Stimulated activated CD4-positive, alpha-beta T cell treated with anti-CD3 and anti-CD28 coated beads, Interleukin-15, amount 100 ng/mL, for 24 hours (primary cell): Measurements from ENCODE around the gene C1orf226.
"Not testable (repeated sequence)": the region's sequence is repeated elsewhere in the genome, so short reads cannot be mapped to it uniquely, and the experiment has no call there.

Experiments
- DNase-seq: peaks from one replicate; pipeline ENCODE4 v3.0.0-alpha.2; 2020

The C1orf226 gene

DNA sequence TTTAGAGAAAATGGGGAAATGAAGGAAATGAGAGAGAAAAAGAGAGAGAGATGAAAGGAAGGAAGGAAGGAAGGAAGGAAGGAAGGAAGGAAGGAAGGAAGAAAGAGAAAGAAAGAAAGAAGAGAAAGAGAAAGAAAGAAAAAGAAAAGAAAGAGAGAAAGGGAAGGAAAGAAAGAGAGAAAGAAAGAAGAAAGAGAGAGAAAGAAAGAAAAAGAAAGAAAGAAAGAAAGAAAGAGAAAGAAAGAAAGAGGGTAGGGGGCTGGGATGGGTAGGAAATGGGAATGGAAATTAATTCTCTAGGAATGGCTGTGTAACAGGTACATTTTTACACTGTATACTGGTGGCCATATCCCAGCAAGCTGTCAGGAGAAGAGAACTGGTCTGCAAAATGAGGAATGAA is 34.7 kb downstream of the C1orf226 start:
- no peak for DNase-seq

DNA sequence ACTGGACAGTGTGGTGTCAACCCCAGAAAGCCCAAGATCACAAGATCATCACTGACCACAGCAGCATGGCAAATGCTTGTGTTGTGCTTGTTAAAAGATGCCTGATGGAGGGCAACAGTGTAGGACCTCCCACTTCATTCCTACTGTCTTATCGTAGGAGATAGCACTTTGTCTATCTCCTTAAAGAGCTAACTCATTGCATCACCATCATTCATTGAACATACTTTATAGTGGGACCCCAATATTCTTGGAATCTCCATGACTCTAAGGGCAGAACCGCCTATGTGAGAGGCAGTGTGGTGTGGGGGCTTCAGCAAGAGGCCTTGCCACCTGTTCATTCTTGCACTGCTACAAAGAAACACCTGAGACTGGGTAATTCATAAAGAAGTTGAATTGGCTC is 35.4 kb downstream of the C1orf226 start:
- no peak for DNase-seq

DNA sequence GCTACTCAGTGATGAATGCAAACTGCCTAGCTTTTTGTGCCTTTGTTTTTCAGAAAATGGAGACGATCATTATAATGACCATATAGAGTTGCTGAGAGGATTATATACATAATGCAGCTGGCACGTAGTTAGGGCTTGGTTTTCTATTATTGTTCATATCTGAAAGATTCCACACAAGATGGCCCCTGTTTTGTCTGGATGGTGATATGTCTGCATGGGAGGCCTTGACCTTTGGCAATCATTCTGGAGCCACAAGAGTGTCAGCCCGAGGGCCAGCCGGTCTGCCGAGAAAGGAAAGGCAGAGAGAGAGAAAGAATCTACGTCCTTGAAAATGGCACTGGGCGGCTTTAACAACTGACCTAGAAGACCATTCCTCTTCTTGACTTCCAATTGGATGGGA is 36.1 kb downstream of the C1orf226 start:
- no peak for DNase-seq

DNA sequence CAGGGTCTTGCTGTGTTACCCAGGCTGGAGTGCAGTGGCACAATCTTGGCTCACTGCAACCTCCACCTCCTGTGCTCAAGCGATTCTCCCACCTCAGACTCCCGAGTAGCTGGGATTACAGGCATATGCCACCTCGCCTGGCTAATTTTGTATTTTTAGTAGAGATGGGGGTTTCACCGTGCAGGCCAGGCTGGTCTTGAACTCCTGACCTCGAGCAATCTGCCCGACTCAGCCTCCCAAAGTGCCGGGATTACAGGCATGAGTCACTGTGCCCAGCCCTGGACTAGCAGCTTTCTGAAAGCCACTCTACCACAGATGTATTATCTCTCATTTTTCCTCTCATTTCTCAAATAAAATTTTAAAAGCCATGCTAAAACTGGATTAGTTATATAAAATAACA is 37.1 kb downstream of the C1orf226 start:
- DNase-seq = not testable (repeated sequence)

DNA sequence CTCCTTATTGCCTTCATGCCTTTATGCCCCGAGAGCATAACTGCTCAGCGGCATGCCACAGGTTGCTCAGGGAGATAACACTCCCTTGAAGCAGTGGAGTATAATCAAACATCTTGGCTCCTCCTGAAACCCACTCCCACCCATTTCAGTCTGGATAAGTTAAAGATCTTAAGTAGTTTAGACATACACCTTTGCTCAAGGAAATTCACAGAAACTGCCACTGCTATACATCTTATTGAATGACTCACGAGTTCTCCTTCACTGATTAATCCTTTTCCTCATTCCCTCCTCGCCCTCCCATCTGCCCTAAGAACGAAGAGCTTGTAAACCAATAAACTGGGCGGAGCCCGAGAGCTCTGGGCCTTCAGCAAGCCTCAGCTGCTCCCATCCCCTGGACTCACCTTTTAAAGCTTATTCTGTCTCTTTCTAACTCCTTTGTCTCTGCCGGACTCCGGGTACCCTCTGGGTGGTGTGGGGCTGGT is 38.0 kb downstream of the C1orf226 start:
- not testable (repeated sequence) for DNase-seq

DNA sequence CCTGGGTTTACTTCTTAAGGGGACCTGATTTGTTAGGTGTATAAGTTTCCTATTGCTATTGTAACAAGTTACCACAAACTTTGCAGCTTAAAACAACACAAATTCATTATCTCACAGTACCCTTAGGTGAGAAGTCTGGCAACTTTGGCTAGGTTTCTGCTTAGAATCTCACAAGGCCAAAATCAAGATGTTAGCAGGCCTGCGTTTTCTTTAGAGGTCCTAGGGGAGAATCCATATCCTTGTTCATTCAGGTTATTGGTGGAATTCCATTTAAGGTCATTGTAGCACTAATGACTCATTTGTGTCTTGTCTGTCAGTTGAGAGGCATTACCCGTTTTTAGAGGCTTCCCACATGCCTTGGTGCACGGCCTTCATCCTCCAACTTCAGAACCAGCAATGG is 38.6 kb downstream of the C1orf226 start:
- no peak for DNase-seq

DNA sequence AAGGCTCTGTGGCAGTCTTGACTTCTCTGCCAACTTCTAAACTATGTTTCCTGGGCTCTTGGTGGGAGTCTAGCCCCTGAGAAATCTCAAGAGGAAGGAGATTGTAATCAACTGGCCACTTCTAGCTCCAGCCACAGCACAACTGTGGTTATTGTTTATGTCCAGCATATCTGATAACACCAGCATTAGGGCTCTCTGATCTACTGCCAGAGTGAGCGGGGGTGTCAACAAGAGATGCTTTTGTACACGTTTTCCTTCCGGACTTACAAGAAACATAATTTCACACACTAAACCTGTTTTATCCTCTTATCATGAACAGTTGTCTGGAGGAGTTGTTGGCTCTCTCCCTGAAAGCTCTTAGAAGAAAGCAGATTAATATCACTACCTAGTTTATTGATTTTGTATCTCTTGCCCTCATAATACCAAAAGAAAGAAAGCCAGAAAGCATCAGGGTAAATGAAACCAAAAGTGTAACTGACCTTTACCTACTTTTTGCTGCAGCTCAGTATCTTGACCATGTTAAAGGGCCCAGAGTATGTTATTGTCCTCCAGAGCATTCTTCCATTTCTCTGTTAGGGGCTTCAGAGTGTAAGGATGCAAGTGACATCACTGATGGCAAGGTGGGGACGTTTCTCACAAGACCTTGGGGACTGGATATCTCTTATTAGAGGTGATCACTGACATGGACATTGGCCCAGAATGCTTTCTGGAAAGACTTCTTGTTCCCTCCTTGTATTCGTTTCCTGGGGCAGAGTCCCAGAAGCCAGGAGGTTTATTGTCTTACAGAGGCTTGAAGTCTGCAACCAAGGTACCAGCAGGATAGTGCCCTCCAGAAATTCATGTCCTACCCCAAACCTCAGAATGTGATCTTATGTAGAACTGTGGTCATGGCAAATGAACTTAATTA is 40.0 kb downstream of the C1orf226 start:
- no peak for DNase-seq

DNA sequence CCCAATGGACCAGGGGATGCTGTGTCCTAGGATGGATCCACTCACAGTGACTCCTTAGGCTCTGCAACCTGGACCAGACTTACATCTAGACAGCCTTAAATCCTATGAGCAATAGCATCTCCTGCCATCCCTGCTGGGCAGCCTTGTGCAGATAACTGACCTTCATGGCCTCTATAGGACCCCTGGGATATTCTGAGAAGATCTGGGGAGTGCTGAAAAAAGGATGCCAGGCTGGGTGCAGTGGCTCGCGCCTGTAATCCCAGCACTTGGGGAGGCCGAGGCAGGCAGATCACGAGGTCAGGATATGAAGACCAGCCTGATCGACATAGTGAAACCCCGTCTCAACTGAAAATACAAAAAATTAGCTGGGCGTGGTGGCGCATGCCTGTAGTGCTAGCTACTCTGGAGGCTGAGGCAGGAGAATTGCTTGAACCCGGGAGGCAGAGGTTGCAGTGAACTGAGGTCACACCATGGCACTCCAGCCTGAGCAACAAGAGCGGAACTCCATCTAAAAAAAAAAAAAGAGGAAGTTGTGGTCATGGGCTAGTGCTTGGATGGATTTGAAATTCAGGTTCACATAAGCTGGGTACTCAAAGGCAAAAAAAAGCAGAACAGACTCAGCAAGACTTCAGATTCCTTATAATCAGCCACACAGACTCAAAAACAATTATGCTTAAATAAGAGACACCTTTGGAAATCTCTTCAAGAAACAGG is 41.3 kb downstream of the C1orf226 start:
- no peak for DNase-seq

DNA sequence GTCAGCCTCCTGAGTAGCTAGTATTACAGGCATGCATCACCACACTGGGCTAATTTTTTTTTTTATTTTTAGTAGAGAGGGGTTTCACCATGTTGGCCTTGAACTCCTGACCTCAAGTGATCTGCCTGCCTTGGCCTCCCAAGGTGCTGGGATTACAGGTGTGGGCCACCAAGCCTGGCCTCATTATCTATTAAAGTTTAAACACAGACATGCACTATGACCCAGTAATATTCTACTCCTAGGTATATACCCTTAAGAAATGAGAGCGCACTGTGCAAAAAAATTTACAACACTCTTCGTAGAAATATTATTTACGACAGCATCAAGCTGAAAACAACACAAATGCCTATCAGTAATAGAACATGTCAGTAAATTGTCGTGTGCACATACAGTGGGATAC is 49.1 kb downstream of the C1orf226 start:
- no peak for DNase-seq

DNA sequence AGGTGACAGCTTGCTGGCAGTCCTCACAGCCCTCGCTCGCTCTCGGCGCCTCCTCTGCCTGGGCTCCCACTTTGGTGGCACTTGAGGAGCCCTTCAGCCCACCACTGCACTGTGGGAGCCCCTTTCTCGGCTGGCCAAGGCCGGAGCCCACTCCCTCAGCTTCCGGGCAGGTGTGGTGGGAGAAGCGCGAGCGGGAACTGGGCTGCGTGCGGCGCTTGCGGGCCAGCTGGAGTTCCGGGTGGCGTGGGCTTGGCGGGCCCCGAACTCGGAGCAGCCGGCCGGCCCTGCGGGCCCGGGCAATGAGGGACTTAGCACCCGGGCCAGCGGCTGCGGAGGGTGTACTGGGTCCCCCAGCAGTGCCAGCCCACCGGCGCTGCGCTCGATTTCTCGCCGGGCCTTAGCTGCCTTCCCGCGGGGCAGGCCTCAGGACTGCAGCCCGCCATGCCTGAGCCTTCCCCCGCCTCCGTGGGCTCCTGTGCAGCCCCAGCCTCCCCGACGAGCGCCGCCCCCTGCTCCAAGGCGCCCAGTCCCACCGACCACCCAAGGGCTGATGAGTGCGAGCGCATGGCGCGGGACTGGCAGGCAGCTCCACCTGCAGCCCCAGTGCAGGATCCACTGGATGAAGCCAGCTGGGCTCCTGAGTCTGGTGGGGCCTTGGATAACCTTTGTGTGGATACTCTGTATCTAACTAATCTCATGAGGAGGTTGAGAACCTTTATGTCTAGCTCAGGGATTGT is 51.6 kb downstream of the C1orf226 start:
- not testable (repeated sequence) for DNase-seq
